GM12865 (cell line): ENCODE measurements around the gene MARVELD2.
"Not testable (repeated sequence)": the region's sequence is repeated elsewhere in the genome, so short reads cannot be mapped to it uniquely, and the experiment has no call there.

Experiments used
- DNase-seq: peaks from one replicate; pipeline ENCODE4 v3.0.0; 2010; ENCODE audit warnings: low read depth
- H3K4me3 ChIP-seq: 2 replicates; pipeline ENCODE4 v1.5.1; 2011; ENCODE audit warnings: mild to moderate bottlenecking, low read depth, low read length, control low read depth
- TF ChIP-seq, protein P1 (sequence below): IDR thresholded peaks from 2 replicates; pipeline ENCODE4 v1.5.1; 2011; ENCODE audit warnings: low read length, control low read depth, low read depth, inconsistent platforms; ENCODE audit not compliant: insufficient read depth; ENCODE audit errors: missing control alignments

Gene MARVELD2

DNA sequence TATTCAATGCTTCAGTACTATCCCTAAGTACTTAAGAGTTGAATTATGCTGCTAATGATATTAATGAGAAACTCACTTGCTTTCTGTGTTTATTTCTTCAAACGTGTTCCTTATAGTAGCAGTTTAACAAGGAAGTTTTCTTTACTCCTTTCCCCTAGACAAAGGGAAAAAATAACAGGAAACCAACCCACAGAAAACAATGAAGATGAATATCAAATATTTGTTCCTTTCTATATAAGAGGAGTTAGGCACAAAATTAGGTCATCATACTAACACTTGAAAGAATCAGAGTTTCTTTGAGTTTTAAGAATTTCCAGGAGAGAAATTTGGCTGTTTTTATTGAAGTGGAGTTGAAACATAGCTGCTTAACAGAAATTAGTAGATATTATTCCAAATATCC lies 62.3 kb downstream of the MARVELD2 start:
- DNase-seq = no peak
- TF ChIP-seq, protein P1, sequence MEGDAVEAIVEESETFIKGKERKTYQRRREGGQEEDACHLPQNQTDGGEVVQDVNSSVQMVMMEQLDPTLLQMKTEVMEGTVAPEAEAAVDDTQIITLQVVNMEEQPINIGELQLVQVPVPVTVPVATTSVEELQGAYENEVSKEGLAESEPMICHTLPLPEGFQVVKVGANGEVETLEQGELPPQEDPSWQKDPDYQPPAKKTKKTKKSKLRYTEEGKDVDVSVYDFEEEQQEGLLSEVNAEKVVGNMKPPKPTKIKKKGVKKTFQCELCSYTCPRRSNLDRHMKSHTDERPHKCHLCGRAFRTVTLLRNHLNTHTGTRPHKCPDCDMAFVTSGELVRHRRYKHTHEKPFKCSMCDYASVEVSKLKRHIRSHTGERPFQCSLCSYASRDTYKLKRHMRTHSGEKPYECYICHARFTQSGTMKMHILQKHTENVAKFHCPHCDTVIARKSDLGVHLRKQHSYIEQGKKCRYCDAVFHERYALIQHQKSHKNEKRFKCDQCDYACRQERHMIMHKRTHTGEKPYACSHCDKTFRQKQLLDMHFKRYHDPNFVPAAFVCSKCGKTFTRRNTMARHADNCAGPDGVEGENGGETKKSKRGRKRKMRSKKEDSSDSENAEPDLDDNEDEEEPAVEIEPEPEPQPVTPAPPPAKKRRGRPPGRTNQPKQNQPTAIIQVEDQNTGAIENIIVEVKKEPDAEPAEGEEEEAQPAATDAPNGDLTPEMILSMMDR = no peak
- no peak overlapping the region for H3K4me3 ChIP-seq

DNA sequence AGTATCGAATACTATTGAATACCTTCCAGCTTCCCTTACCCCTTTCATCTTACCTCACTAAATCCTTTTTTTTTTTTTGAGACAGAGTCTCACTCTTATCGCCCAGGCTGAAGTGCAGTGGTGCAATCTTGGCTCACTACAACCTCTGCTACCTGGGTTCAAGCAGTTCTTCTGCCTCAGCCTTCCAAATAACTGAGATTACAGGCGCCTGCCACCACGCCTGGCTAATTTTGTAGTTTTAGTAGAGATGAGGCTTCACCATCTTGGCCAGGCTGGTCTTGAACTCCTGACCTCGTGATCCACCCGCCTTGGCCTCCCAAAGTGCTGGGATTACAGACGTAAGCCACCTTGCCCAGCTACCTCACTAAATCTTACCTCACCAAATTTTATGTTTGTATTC lies 63.4 kb downstream of the MARVELD2 start:
- DNase-seq, H3K4me3 ChIP-seq: not testable (repeated sequence)

DNA sequence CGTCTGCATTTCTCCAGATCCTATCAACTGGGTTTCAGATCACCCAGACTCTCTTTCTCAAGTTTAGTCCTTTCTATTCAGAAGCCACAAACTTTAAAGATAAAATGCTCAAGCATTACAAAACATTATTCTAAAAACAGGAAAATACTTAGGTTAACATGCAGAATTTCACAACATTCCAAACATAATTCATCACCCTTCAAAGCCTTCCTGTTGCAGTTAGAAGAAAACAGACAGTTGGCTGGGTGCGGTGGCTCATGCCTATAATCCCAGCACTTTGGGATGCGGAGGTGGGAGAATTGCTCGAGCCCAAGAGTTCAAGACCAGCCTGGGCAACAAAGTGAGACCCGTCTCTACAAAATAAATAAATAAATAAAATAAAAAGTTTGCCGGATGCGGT lies 70.0 kb downstream of the MARVELD2 start:
- TF ChIP-seq, protein P1 = no peak
- H3K4me3 ChIP-seq = no peak overlapping the region
- no peak for DNase-seq

DNA sequence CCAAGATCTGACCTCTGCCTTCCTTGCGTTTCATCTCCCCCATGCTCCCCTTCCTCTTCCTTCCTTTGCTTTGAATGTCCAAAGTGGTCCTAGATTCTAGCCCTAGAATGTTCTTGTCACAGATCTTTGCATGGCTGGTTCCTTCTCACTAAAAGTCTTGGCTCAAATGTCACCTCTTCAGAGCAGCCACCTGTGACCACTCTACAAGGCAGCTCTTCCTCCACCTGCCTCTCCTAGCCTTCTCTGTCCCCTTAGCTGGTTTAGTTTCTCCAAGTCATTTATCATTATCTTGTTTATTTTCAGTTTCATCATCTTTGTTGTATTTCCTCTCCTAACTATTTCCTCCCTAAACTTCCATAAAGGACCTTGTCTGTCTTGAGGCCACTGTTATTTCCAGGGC lies 70.6 kb downstream of the MARVELD2 start:
- no peak overlapping the region for H3K4me3 ChIP-seq
- peak; percentile 20 for DNase-seq
- TF ChIP-seq, protein P1 = no peak

DNA sequence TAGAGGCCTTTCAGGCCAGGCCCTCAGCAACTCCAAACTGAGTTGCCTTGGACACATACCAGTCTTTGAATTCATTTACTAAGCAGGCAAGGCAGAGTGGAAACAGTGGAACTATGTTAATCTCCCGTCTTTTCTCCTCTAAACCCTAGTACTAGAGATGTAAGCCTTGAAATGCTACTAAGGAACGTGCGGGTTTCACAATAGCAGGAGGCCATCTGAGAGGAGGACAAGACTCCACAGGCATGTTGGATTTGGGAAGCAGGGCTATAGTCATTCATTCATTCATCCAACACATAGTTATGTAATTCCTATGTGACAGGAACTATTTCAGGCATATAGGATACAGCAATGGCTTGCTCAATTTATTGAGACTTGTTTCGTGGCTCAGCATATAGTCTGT lies 74.3 kb downstream of the MARVELD2 start:
- TF ChIP-seq, protein P1 = no peak
- no peak overlapping the region for H3K4me3 ChIP-seq
- DNase-seq = no peak

DNA sequence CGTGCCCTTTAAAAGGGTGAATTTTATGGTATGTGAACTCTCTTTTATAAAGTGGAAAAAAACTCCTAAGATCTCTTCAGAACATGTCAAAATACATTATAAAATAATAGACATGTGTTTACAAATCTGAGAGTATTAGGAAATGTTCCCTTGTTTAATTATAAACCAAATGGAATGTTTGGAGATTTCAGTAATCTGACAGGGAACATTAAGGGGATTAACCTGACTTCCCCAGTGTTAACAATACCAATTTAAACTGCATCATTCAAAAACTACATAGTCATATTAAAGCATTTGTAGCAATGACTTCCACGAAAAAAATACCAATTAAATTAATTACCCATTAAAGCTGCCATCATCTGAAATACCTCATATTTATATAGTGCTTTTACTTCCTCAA lies 76.1 kb downstream of the MARVELD2 start:
- DNase-seq = no peak
- TF ChIP-seq, protein P1 = no peak
- no peak overlapping the region for H3K4me3 ChIP-seq

DNA sequence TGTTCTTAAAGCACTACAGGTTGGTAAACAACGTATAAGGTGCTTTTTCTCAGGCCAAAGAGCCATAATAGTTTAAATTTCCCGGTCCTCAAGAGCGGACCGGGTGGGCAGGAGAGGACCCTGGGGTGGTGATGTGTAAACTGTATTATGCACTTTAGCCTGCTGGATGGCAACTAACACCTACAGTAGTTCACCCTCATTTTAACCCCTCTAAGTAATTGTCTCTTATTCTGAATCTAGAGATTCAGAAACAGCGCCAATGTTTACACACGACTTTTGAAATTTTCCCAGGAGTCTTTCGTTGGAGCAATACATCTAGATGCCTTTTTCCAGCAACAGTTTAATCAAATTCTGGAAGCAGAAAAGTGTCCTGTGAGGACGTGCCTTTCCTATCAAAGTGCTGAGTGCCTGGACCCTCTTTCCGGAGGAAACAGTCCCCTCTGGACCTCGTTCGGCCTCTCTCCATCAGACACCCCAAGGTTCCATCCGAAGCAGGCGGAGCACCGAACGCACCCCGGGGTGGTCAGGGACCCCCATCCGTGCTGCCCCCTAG lies 77.0 kb downstream of the MARVELD2 start:
- peak overlapping the region; percentile 85 for H3K4me3 ChIP-seq
- TF ChIP-seq, protein P1 = no peak
- DNase-seq = no peak
